Fibroblast of pulmonary artery (primary cell): ENCODE data around the gene DPYD.
A peak's percentile ranks its signal among the peaks of the same experiment; 100 is the strongest.

ENCODE experiments used
- DNase-seq: peaks from one replicate; pipeline ENCODE4 v3.0.0-alpha.2; 2010; ENCODE audit warnings: low read depth
- H3K4me3 ChIP-seq: replicated peaks from 2 replicates; pipeline ENCODE4 v1.5.1; 2011; ENCODE audit warnings: low read depth, mild to moderate bottlenecking, control low read depth, low read length, moderate library complexity
- TF ChIP-seq, protein P1 (sequence below): IDR thresholded peaks from 2 replicates; pipeline ENCODE4 v1.5.1; 2011; ENCODE audit warnings: mild to moderate bottlenecking, control low read depth, low read length, inconsistent platforms; ENCODE audit errors: missing control alignments

DPYD gene

DNA sequence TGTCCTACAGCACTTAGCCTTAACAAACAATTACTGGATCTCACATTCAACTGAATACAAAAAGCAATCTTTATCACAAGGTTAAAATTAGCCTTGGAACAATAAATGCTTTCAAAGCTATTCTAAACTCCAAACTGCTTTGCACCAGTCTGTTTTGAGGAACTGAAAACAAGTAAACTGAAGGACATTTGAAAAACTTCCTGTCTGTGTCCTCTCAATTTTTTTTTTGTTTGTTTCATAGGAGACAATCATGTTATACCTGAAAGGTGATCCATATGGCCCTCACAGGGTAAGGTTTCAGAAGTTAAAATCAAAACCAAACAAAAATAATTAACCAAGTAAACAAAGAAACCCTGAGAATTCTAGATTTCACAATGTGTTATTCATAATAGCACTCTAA lies 459.1 kb downstream of the DPYD start:
- no peak overlapping the region for H3K4me3 ChIP-seq
- TF ChIP-seq, protein P1, sequence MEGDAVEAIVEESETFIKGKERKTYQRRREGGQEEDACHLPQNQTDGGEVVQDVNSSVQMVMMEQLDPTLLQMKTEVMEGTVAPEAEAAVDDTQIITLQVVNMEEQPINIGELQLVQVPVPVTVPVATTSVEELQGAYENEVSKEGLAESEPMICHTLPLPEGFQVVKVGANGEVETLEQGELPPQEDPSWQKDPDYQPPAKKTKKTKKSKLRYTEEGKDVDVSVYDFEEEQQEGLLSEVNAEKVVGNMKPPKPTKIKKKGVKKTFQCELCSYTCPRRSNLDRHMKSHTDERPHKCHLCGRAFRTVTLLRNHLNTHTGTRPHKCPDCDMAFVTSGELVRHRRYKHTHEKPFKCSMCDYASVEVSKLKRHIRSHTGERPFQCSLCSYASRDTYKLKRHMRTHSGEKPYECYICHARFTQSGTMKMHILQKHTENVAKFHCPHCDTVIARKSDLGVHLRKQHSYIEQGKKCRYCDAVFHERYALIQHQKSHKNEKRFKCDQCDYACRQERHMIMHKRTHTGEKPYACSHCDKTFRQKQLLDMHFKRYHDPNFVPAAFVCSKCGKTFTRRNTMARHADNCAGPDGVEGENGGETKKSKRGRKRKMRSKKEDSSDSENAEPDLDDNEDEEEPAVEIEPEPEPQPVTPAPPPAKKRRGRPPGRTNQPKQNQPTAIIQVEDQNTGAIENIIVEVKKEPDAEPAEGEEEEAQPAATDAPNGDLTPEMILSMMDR: no peak
- DNase-seq: no peak

DNA sequence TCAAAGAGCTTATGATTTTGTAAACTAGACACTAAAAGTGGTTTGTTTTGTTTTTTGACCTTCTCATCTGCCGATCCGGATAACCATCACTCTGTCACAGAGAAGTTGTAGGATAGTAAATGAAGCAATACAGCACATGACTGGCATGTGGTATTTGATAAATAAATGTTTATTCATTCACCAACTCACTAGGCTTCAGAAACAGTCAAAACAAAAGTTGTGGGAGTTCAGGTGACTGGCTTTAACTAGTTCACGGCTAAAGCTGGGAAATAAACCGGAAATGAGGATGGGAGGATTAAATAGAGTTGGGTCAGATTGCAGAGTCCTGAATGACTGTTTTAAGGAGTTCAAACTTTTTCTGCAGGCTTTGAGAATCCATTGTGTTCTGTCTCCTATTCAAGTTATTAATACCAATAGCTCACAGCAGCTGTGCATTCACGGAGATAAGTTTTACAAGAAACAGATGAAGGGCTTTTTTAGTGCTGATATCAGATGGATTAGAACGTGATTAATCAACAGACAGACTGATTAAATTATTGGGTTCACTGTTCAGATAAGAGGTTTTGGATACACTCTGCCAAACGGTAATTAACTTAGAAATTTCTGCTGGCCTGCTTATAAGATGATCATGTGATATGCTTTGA lies 463.3 kb downstream of the DPYD start:
- no peak overlapping the region for H3K4me3 ChIP-seq
- no peak for DNase-seq
- TF ChIP-seq, protein P1: no peak

DNA sequence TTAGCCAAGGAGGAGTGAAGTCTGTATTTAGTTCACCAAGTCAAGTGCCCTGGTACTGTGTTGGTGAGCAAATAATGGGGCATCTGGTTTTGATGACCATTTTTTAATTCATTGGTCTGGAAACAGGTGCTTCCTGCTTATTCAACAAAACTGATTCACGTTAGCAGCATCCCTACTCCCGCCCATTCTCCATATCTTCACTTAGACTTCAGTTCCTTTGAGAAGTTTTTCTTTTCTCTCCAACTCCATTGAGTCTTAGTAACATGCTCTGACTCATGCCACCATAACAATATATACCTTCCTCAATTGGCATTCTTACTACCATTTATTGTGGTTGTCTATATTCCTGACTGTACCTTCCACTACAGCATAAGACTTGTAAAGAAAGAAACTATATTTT lies 468.9 kb downstream of the DPYD start:
- TF ChIP-seq, protein P1: no peak
- DNase-seq: peak; percentile 11
- no peak overlapping the region for H3K4me3 ChIP-seq

DNA sequence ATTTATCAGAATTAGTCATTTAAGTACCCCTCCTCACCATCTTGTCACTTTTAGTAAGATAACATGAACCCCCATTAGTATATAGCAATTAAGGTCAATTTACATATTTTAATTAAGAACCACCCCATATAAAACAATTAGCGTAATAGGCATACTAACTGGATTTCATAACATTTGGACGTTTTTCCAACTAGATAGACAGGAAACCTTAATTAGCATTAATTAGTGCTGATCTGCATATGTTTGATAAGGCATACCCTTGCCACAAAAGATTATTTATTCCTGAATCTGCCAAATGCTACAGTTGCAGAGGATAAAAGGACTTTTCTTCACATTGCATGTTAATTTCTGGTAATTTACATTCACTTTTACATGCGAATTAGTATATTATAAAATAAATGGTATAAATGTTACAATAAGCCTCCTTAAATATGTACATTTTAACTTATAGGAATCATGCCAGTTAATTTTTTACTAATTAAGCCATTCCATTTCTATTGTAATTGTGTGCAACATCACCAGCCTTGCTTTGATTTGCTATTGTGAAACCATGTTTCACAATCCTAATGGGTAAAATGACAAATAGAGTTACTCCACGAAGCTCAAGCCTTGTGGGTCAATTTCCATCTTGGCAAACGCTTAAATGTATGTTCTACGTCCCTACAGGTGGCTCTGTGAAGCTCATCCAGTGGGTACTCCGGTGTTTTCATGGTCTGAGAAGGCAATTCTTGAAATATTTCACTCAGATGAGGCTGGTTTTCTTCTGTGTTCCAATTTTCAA lies 469.6 kb downstream of the DPYD start:
- no peak overlapping the region for H3K4me3 ChIP-seq
- peak; percentile 20 for DNase-seq
- TF ChIP-seq, protein P1: no peak

DNA sequence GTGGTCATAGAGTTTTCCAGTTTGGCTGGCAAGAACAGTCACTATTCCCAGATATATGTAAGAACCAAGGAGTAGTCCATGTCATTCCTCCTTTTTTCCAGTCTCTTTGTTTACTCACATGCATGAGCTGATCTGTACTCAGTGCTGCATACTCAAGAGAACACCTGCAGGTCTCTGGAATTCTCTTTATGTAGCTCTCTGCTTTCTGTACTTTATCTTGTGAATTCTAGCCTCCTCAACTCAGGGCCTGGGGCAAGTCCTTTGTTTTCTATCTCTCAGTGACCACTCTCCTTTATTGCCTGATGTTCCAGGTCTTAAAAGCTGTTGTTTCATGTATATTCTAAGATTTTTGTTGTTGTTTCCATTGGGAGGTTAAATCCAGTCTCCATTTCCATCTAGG lies 478.9 kb downstream of the DPYD start:
- TF ChIP-seq, protein P1: no peak

DNA sequence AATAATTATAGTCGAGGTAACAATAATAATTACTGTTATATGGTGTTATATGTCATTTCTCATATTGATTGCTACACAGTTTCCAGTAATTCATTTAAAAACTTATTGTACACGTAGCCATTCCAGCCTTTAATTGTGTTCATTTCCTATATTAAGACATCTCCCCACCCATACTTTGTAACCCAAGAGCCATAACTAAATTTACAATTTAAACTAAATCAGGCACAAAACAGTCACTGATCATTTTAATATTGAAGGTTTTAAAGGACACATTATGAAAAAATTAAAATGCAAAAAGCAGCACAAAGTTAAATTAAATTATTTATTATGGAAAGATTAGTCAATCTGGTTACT lies 487.0 kb downstream of the DPYD start:
- no peak for DNase-seq
- TF ChIP-seq, protein P1: no peak
- no peak overlapping the region for H3K4me3 ChIP-seq

More for the DNA sequence above, 478.9 kb downstream of the DPYD start:
- no peak for DNase-seq
- no peak overlapping the region for H3K4me3 ChIP-seq
